Skeletal muscle tissue (tissue), 4 donors: ENCODE data around the gene MICAL3. TPM values are rescaled to one million over a fixed set of nuclear protein-coding genes. Genes with fewer than 3 reads are reported as not detected.
A peak's percentile ranks its signal among the peaks of the same experiment; 100 is the strongest.

Experiments
- H3K27ac ChIP-seq: one replicate; pipeline ENCODE4 v1.7.0; 2013; ENCODE audit warnings: mild to moderate bottlenecking, low read depth, low read length, inconsistent platforms
- H3K27me3 ChIP-seq, 3 donors: one replicate each; pipeline ENCODE4 v1.7.0; 2013; ENCODE audit warnings: low read length in 3 of 3; ENCODE audit not compliant: control insufficient read depth in 3 of 3, insufficient read depth in 3 of 3
- H3K36me3 ChIP-seq, 3 donors: one replicate each; pipeline ENCODE4 v1.7.0; 2013; ENCODE audit warnings: low read length in 3 of 3; ENCODE audit not compliant: control insufficient read depth in 3 of 3, insufficient read depth in 3 of 3
- H3K4me1 ChIP-seq, 3 donors: one replicate each; pipeline ENCODE4 v1.7.0; 2013; ENCODE audit warnings: low read length in 3 of 3, mild to moderate bottlenecking in 3 of 3; ENCODE audit not compliant: control insufficient read depth in 3 of 3, insufficient read depth in 3 of 3
- H3K4me3 ChIP-seq, 3 donors: one replicate each; pipeline ENCODE4 v1.7.0; 2013; ENCODE audit warnings: low read length in 3 of 3
- H3K9ac ChIP-seq, 3 donors: one replicate each; pipeline ENCODE4 v1.7.0; 2013; ENCODE audit warnings: low read length in 3 of 3, mild to moderate bottlenecking in 3 of 3, moderate library complexity in 2 of 3, low read depth in 1 of 3
- H3K9me3 ChIP-seq, 3 donors: one replicate each; pipeline ENCODE4 v1.7.0; 2013; ENCODE audit warnings: low read length in 3 of 3; ENCODE audit not compliant: control insufficient read depth in 3 of 3
- total RNA-seq: library from RNA; depleted of rRNA; stranded (reverse); fragments of >200 nt; gene quantifications from one replicate; pipeline ENCODE4 v1.2.3, GENCODE V29; 2014
- donor health status: Osteomylitis.

MICAL3 gene
- total RNA-seq, 1 donor from 2014 or later = 20.9 TPM

DNA sequence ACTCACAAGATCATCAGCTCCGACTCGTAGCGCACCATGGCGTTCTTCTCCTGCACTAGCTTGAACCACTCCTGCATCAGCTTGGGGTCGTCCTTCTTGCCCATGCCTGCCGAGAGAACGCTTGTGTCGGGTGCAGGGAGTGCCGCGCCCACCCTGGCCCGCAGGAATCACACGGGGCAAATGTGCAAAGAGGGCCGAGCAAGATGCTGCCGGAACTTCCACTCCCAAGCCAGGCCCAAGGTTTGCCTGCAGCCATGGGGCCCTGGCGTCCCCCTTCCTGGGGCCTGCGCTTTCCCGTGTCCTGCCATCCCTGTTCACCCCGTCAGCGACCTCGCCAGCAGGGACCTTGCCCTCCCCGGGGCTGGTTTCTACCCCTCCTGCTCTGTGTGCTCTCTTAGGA lies 233.2 kb downstream of the MICAL3 start:
- H3K9ac ChIP-seq = no peak overlapping the region
- no peaks in the 10 kb centered on the region for H3K27me3 ChIP-seq
- H3K27ac ChIP-seq = no peak overlapping the region
- peaks cover 33 to 42% (median 35%) of the 10 kb centered on the region in 3 donors for H3K36me3 ChIP-seq
- H3K4me1 ChIP-seq = peaks cover 12 to 16% (median 13%) of the 10 kb centered on the region in 3 donors
- H3K4me3 ChIP-seq = no peak overlapping the region
- no peaks in the 10 kb centered on the region for H3K9me3 ChIP-seq

DNA sequence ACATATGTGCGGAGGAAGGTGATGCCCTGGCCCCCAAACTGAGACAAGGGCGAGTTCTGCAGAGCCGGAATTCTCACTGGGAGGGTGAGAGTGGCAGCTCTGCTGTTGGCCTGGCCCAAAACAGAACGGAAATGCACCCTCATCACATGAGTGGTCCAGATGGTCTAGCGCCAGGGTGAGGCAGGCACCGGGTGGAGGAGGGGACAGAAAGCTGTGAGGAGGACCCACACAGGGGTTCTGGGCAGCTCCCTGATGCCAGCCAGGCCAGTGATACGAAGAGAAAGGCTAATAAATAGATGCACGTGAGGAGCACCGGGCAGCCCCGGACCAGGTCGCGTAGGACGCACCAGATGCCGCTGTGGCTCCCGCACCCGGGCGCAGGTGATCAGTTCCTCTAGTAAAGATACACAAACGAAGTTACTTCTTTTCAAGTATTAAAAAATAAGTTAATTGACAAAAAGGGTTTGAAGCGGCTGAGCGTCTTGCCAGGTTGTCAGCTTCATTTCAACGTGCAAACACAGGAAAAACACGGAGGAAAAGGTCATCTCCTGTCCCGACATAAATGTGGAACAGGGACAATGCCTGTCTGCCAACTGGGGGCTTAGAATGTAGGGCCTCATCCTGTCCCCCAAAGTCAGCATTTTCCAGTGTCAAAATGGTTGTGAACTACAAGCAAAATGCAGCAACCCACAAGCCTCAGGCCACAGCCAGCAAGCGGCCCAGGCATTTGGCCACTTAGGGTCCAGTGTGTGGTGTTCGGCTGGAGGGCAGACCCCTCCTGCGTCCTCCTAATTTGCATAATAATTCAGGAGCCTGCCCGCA lies 234.8 kb downstream of the MICAL3 start:
- Histone ChIP-seq H3K36me3 (peaks cover 27 to 39% (median 30%) of the 10 kb centered on the region in 3 donors), H3K4me1 (peaks cover 13 to 22% (median 21%) of the 10 kb centered on the region in 3 donors), H3K27me3 (no peaks in the 10 kb centered on the region), H3K4me3 (no peak overlapping the region), H3K9ac (no peak overlapping the region), H3K27ac (no peak overlapping the region), H3K9me3 (no peaks in the 10 kb centered on the region)

DNA sequence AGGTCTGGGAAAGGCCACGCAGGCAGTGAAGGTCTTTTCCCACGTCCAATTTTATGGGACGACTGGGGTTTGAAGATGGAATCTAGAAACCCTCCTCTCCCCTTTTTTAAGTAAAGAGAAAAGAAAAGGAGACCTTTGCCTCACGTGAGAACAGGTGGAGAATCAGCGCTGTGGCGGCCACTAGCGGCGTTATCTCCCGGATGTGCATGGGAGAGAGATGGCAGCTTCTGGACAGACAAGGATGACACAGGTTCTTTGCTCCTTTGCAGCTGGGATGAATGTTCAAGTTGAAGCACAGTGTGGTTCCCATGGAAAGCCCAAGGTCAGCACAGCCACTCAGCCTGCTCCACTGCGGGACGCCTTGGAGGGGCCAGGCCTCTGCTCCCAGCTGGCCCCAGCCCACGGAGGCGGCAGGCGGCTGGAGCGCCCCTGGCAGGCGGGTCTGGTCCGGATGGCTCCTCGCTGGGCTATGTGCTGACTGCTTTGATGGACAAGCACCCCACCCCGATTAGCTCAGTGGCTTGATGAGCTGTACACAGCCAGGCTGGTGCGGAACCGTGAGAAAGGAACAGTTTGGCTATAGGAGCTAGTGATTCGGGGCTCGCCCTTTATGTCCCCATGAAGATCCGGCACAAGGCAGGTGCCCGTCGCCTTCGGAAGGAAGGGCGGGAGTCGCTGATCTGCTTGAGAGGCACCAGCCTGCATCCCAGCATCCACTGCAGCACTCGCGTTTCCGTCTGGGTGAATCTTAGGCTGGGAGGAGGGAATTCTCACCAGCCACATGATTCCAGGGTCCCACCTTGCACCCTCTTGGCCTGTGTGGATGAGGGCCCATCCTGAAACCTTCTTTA lies 235.6 kb downstream of the MICAL3 start:
- no peak overlapping the region for H3K27ac ChIP-seq
- no peaks in the 10 kb centered on the region for H3K27me3 ChIP-seq
- no peak overlapping the region for H3K9ac ChIP-seq
- H3K9me3 ChIP-seq = no peaks in the 10 kb centered on the region
- H3K36me3 ChIP-seq = peaks cover 23 to 37% (median 30%) of the 10 kb centered on the region in 3 donors
- H3K4me1 ChIP-seq = peaks cover 13 to 22% (median 21%) of the 10 kb centered on the region in 3 donors
- no peak overlapping the region for H3K4me3 ChIP-seq

DNA sequence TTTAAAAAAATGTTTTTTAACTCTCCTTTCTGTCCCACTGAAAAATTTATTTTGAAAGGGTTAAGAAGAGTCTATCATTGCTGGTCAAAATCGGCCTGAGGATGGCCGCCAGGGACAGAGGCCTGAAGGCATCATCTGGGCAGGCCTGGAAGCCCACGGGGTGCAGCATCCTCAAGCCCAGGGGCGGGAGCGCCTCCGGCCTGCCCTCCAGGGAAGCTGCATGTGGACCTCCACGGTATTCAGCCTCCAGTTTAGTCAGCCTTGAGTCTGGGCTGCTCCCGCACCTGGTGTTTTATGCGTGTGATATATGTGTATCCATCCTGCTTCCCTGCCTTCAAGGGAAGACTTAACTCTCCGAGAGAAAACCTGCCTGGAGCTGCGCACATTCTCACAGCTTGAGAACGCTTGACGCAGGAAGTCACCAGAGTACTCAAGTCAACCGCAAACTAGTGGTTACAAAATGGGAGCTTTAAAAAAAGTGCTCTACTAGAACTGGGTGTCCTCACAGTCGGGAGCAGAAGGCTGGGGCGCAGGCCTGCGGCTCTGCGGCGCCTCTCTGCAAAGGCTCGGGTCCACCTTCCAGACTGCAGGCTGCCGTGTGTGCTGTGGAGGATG lies 236.5 kb downstream of the MICAL3 start:
- no peak overlapping the region for H3K4me3 ChIP-seq
- H3K9ac ChIP-seq = peak overlapping the region in 1 of 3 donors; percentile 8
- H3K36me3 ChIP-seq = peaks cover 23 to 32% (median 27%) of the 10 kb centered on the region in 3 donors
- no peak overlapping the region for H3K27ac ChIP-seq
- H3K4me1 ChIP-seq = peaks cover 13 to 22% (median 21%) of the 10 kb centered on the region in 3 donors
- no peaks in the 10 kb centered on the region for H3K9me3 ChIP-seq
- no peaks in the 10 kb centered on the region for H3K27me3 ChIP-seq

DNA sequence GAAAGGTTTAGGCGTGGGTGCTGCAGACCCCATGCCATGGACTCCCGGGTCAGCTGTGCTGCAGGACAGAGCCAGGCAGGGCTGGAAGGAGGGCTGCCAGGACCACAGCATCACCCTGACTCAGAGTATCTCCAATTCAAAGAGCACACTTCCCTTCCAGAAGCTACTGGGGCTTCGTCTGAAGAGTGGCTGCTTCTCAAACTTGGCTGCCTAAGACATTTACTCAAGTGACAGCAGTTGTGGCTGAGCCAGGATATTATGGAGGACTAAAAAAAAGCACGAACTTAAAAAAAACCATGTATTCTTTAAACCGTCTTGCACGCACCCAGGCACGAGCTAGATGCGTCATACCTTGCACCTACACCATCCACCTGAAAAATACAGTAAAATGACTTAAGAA lies 237.1 kb downstream of the MICAL3 start:
- peak overlapping the region; percentile 51 for H3K27ac ChIP-seq
- no peaks in the 10 kb centered on the region for H3K9me3 ChIP-seq
- H3K9ac ChIP-seq = peak overlapping the region in 1 of 3 donors; percentile 66
- H3K27me3 ChIP-seq = no peaks in the 10 kb centered on the region
- H3K4me1 ChIP-seq = peaks cover 13 to 22% (median 21%) of the 10 kb centered on the region in 3 donors
- peaks cover 21 to 27% (median 23%) of the 10 kb centered on the region in 3 donors for H3K36me3 ChIP-seq
- H3K4me3 ChIP-seq = peak overlapping the region; percentile 10 to 54 (median 27)

DNA sequence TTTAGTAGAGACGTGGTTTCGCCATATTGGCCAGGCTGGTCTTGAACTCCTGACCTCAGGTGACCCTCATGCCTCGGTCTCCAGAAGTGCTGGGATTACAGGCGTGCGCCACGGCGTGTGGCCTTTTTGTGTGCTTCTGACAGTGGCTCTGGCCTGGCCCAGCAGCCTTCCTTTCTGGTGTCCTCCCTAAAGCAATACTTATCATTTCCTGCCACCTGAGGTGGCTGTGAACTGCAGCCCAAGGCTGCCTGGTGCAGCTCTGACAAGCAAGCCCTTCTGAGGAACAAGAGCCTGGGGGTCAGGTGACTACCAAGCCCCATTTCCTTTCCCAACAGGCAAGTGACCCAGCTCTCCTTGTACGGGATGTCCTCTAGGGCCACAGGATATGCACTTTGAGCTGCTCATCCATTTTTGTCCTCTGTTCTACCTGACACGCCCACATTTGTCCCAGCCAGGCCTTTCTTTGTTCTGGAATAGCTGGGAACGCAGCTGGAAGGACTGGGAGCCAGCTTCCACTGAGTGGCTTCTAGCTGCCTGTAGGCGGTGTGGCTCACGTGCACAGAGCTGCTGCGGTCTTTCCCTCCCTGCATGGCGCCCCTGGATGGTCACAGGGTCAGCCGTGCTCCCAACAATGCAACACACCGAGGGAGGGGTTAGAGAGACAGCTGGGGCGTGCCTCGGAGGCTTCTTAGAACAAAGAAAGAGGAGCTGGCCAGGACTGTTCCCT lies 237.8 kb downstream of the MICAL3 start:
- Histone ChIP-seq H3K9me3 (no peaks in the 10 kb centered on the region), H3K27ac (peak overlapping the region; percentile 51), H3K4me1 (peaks cover 13 to 26% (median 24%) of the 10 kb centered on the region in 3 donors)

DNA sequence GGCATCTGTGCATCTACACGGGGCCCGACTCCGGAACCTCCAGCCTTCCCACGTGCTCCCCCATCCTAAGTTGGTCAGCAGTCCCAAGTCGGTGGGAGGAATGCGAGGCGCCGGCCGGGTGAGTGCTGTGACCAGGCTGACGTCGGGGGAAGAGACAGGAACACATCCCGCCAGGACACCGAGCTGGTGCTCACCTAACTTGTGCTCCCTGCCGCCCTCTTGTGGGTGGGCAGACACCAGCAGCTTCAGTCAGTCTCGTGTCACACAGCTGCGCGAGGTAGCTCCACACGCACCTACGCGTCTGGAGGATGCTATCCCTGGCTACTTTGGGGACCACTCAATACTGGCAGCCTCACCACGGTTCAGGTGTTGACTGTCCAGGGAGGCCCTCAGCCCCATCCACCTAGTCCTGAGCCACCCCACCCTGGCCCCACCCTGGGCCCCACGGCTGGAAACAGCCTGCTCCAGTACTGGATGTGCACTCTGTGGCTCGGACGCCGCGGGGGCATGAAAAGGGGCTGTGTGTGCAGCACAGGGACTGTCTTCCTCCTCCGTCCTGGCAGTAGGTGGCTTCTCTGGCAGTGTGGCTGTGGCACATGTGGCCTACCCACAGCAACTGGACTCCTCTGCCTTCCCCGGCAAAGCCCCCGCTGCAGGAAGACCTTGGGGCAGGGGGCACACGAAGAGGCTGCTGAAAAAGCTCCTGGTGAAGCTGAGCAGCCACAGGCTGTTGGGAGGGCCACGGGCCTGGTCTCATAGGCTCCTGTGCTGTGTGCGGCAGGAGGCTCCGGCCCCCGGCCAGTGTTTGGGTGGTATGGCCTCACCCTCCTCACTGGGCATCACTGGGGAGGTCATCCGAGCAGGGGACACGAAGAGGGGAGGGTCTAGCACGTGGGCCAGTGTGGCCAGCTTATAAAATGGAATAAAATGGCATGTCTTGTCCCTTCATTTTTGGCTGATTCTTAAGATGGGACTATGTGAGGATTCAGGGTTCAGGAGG lies 238.9 kb downstream of the MICAL3 start:
- Histone ChIP-seq H3K27me3 (no peaks in the 10 kb centered on the region), H3K4me1 (peaks cover 13 to 33% (median 24%) of the 10 kb centered on the region in 3 donors), H3K36me3 (peaks cover 13 to 20% (median 18%) of the 10 kb centered on the region in 3 donors), H3K9ac (no peak overlapping the region), H3K9me3 (no peaks in the 10 kb centered on the region), H3K4me3 (no peak overlapping the region), H3K27ac (peak overlapping the region; percentile 51)

More for the DNA sequence above, 237.8 kb downstream of the MICAL3 start:
- peak overlapping the region; percentile 10 to 54 (median 27) for H3K4me3 ChIP-seq
- H3K36me3 ChIP-seq = peaks cover 19 to 27% (median 21%) of the 10 kb centered on the region in 3 donors
- H3K9ac ChIP-seq = peak overlapping the region in 1 of 3 donors; percentile 66
- H3K27me3 ChIP-seq = no peaks in the 10 kb centered on the region

DNA sequence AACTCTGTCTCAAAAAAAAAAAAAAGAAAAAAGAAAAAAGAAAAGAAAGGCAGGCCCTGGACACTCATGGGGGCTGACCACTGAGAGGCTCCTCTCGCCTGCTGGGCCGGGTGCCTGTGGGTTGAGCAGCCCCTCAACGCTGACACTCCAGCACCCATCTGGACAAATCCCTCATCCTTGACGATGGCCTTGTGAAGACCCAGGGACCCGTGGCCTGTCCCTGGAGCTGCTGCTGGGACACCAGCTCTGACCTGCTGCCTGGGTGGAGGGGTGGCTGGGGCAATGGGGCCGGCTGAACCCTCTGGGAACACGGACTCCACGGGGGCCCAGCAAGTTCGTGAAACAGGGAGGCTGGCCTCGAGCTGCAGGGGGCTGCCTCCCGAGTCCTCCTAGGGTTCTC lies 239.6 kb downstream of the MICAL3 start:
- peaks cover 6 to 12% (median 11%) of the 10 kb centered on the region in 3 donors for H3K36me3 ChIP-seq
- no peaks in the 10 kb centered on the region for H3K9me3 ChIP-seq
- no peaks in the 10 kb centered on the region for H3K27me3 ChIP-seq
- peaks cover 13 to 33% (median 24%) of the 10 kb centered on the region in 3 donors for H3K4me1 ChIP-seq
- no peak overlapping the region for H3K4me3 ChIP-seq
- no peak overlapping the region for H3K27ac ChIP-seq
- no peak overlapping the region for H3K9ac ChIP-seq
